GM18520 (cell line): ENCODE data around the gene WDR1.

Experiments used
- ATAC-seq: cut with Tn5 transposase; IDR thresholded peaks from one replicate; pipeline ENCODE4 v1.9.1; 2021; ENCODE audit not compliant: unreplicated experiment

The WDR1 gene

DNA sequence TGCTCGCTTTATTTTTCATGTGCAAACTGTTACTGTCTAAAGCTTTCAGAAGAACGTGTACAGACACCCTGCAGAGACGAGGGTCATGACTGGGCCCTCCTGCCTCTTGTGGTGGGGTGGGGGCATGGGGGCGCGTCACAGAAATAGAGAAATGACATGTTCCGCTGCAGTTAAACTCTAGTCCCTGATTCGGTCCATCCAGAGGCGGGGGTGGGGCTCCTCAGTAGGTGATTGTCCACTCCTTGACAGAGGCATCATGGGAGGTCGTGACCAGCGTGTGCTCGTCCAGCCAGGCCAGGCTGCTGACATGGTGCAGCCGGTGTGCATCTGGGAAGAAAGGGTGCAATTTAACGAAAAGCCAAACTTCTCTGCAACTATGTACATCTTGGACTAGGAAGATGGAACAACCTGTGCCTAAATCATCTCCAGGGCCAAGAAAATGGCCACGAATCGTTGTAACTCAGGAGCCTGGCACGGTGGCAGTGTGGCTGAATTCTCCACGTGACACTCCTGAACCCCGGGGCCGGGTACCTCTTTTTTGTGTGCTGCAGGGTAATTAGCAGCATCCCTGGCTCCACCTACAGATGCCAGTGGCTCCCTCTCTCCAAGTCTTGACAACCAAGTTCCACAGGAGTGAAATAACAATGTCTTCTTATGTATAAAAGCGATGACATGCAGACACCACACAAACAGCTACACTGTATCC is 41.3 kb downstream of the WDR1 start:
- ATAC-seq = no peak

DNA sequence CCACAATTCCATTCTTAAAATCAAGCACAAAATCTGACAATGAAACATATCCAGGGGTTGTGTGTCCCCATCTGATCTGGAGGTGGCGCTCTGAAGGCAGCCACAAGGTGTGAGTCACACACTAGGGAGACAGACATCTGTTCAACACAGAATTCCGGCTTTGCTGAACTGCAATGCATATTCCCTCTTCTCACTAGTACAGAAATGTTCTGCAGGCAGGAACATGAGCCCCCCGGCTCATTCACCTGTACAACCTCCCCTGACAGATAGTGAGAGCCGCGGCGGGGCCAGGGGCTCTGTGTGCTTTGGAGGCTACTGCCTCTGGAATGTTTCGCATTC is 41.9 kb downstream of the WDR1 start:
- no peak for ATAC-seq

DNA sequence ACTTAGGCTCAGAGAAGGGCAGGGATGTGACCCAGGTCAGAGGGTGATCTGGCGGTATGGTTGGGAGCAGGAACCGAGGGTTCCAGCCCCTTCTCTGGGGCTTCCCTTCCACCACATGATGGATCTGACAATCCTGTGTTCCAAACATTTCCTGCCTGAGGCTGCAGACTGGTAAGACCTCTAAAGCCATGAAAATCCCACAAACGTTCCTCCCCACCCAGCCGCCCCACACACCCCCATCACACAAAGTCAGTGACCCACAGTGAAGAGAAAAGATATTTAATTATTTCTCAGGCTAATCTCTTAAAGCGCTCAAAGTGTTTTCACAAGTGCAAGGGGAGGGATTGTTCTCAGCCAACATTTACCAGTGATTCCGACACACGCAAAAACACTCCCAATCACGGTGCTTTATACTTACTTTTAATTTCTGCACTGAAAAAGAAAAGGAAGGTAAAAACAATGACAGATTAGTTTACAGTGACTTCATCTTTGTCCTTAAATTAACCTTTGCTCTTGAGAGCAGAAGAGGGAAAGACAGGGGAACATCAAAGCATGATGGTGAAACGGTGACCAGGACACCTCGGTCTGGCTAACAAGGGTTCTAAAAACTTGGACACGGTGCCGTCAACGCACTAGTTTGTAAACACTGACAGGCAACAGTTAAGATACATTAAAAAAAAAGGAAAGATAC is 42.4 kb downstream of the WDR1 start:
- ATAC-seq = no peak

DNA sequence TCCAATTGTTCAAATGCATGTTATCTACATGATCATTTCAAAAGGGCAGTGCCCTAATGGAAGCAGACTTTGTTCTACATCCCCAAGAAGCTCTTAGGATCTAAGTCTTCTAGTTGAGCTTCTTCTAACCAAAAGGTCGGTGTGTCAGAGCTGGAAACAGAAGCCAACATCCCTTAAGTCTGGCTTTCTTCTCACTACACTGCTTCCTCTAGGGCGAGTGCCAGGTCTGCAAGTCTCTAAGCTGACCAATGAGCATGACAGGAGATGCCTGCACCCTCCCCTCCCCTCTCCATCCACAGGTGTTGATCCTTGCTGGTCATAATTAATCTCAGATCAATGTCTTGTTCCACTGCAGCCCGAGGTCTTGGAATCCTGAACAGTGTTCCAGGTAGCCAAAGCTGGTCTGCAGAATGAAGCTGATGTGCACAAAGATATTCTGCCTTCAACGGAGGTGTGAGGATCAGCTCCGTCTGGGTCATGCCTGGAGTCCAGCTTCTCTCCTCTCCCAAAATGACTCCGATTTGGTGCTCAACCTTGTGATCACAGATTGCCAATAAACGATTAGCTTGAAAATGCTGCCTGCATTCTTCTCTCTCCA is 44.1 kb downstream of the WDR1 start:
- ATAC-seq = no peak

DNA sequence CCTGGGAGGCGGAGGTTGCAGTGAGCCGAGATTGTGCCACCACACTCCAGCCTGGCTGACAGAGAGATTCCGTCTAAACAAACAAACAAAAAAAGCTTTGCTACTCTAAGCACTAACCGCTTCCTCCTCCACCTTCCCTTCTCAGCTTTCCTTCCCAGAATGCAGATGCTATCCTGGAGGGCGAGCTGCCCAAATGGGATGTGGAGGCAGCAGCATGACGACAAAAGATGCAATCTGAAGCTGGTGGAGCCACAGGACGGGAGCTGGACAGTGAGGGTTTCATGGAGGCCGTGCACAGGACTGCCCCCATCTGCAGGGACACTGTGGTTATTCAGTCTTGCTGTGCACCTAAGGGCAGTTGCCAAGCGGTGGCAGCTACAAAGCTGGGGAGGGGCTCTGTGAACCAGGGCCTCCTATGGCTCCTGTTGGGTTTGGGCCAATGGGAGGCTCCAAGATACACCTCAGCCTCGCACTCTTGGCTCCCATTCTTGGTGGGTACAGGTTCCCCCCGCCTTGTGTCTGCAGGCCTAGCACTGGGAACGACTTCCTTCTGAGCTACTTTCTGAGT is 47.4 kb downstream of the WDR1 start:
- ATAC-seq = no peak

DNA sequence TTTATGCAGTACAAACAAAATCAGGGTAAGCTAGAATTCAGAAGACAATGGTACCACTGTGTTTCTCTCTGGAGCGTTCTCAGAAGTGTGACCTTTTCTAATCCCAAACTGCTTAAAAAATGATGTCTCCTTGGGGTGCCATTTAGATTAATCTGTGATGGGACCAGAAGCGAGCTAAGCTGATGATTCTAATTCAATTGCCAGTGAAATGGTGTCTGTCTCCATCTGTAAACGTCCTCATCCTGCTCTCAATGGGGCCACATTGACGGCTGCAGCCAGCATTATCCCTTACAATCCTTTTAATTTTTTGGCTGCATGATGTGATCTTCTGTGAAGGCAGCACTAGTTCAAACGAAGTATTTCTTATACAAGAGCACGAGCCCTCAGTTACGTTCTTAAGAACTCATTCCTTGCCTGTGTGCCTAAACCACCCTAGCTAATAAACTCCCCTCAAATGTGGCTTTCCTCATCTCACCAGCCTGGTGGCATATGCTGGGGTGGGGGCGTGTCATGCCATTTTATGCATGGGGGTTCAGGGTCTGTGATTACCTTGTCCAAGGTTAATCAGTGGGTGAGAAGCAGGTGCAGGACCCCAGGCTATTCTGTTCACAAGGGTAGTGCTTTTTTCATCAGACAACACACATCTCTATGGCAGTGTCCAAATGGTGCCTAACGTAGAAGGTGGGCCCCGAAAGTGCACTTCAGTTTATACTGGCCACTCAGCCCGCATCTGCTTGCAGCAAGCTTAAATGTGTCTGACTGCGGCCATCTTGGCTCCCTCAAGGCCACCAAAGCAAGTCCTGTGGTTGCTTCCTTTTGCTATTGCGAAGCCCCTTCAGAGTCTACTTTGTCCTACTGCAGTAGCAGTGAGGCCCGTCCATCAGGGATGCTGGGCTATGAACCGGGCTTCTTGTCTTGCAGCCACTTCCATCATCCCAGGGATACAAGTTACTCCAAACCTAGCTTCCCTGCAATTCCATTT is 49.6 kb downstream of the WDR1 start:
- no peak for ATAC-seq

DNA sequence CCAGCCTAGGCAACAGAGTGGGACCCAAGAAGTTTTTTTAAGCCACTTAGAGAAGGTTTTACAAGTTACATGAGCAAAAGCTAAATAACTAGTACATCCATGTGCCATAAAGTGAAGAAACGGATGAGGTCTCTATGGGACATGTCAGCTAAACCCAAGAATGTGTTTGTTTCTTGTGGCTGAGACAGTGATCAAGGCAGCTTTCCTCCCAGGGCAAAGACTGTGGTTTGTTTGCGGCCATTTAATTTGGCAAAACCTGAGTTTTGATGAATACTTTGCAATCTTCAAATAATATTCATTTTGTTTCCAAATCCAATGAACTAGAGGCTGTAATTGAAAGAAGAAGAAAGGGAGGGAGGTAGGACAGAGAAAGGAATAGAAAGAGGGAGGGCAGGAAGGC is 50.4 kb downstream of the WDR1 start:
- ATAC-seq = no peak

DNA sequence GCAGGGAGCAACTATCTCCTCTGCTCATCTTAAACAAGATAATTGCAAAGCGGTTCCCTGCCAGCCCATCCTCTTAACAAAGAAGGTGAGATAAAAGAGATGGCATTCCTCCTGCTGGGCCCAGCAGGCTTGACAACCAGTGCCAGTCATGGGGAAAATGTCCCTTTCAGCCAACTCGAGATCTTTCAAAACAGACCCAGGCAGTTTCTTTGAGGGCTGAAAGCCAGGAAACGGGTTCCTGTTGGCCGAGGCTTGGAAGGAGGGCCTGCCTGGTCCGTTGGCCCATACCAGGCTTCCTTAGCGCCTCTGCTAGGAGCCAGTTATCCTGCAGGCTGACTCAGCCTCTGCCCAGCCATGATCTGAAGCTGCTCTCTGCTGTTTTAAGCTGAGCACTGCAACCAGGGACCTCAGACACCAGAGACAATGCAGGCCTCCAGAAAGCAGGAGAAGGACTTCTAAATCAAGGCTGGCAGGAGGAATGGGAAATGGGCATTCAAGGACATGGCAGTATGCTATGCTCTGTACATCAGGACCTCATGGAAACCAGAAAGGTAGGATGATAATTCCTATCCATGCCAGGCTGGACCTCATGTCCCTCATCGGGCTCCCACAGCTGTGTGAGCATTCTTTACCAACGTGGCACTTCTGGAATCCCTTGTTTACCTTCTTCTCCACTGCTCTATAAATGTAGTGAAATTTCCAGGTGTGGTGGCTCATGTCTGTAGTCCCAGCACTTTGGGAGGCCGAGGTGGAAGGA is 52.9 kb downstream of the WDR1 start:
- ATAC-seq = no peak

DNA sequence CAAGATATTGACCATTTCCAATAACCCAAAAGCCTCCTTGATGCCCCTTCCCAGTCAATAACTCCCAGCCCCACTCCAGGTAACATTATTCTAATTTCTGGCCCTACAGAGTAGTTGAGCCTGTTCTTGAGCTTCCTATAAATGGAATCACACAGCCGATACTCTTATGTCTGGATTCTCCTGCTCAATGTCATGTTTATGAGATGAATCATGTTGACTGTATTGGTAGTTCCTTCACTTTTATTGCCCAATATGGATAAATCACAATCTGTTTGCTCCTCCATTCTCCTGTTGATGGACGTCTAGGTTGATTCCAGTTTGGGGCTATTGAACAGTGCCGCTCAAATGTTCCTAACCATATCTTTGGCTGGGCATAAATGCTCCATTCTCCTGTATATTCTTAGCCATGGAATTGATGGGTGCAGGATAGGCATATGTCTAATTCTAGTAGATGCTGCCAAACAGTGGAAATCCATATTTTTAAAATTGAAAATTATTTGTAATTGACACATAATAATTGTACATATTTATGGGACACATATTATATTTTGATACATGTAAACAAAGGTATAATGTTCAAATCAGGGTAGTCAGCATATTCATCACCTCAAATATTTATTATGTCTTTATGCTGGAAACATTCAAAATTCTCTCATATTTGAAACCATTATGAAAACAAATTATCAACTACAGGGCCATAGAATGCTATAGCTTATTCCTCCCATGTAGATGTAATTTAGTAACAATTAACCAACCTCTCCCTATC is 54.8 kb downstream of the WDR1 start:
- no peak for ATAC-seq

DNA sequence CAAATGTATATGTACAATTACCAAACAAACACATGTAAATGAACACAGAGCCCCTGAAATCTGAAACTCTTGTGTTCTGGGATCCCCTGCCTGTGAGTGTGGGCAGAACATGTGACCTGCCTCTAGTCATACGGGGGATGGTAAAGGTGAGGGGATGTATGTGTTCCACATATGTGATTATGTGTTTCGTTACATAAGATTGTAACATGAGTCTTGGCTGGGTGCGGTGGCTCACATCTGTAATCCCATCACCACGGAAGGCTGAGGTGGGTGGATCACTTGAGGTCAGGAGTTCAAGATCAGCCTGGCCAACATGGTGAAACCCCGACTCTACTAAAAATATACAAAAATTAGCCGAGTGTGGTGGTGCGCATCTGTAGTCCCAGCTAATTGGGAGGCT is 58.2 kb downstream of the WDR1 start:
- ATAC-seq = no peak

DNA sequence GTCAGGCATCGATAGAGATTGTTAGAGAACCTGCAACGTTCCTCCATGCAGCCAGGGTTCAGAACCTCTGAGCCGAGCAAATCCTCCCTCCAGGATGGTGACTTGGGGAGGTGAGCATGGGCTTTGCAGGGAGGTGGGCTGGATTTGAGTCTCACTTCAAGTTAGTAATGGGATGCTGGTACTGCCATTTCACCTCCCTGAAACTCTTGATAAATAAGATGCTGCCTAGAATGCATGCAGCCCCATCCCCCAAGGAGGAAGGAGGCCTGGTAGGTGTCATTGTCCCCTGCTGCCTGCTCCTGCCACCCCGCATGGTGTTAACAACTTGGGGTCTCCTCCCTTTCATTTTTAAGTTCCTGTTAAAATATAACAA is 59.6 kb downstream of the WDR1 start:
- no peak for ATAC-seq

DNA sequence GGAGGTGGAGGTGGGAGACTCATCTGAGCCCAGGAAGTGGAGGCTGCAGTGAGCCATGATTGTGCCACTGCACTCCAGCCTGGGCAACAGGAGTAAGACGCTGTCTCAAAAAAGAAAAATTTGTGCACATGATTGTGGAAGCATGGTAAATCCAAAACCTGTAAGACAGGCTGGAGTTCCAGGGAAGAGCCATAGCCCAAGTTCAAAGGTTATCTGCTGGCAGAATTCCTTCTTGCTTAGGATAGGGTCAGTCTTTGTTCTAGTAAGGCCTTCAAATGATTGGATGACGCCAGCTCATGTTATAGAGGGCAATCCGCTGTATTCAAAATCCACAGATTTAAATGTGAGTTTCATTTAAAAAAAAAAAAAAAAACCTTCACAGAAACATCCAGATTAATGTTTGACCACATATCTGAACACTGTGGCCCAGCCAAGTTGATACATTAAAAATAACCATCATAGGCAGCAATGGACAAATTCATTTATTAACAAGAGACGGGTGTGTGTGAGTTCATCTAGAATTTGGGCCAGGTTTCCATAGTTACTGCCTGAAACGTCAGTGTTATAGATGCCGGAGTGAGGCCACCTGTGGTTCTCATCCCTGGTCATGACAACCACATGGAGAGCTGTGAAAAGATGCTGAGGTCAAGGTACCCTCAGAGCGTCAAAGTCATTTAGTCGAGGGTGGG is 60.1 kb downstream of the WDR1 start:
- no peak for ATAC-seq

DNA sequence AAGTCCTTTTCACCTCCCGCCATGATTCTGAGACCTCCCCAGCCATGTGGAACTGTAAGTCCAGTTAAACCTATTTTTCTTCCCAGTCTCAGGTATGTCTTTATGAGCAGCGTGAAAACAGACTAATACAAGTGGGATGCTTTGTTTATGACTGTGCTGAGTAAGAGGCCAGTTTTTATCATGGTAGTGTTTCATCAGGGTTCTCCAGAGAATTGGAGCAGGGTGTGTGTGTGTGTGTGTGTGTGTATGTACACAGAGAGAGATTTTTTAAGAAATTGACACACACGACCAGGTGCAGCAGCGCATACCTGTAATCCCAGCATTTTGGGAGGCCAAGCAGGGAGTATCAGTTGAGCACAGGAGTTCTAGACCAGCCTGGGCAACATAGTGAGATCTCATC is 60.7 kb downstream of the WDR1 start:
- ATAC-seq = no peak

DNA sequence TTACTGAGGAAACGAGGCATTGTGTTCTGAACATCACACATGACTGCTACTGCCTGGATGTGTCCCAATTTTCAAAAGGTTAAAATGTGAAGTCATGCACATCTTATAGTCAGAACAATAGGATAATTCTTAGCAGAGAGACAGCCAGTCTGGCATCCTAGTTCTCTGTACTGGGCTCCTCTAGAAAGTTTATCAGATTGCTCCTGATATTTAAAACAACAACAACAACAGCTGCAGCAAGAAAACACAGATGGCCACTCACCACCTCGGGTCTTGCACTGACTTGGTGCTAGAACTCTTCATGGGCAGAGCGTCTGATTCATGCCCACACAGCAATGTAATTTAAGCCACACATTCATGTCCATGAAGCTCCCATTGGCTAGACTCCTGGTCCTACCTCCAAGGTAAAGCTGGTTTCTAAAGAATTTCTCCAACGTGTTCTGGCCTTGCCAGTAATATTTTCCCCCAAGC is 62.0 kb downstream of the WDR1 start:
- no peak for ATAC-seq

DNA sequence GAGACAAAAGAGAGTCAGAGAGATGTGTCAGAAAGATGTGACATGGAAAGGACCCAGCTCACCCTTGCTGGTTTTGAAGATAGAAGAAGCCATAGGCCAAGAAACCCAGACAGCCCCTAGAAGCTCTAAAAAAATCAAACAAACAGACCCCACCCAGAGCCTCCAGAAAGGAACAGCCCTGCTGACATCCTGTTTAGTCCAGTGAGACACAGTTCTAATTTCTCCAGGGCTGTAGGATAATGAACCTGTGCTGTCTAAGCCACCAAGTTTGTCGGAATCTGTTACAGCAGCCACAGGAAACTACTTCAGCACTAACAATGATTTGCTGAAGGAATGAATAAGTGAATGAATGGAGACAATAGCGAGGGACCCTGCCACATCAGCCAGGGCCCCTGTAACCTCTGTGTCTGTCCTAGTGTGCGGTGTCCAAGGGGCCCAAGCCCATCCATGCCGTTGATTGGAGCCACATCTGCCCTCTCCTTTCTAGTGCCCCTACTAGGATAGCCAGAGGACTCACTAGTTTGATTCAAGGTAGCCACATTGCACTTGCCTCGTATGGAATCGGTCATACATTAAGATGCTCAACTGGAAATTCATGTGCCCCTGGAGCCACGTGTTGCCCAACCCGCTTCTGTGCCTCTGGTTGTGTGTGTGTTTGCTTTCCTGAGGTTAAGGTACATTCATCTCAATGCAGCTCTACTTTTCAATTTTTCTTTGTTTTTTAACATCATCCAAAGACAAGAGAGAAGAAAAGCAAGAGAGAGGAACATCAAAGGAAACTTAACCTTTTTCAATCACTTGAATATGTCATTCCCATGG is 62.8 kb downstream of the WDR1 start:
- ATAC-seq = no peak

DNA sequence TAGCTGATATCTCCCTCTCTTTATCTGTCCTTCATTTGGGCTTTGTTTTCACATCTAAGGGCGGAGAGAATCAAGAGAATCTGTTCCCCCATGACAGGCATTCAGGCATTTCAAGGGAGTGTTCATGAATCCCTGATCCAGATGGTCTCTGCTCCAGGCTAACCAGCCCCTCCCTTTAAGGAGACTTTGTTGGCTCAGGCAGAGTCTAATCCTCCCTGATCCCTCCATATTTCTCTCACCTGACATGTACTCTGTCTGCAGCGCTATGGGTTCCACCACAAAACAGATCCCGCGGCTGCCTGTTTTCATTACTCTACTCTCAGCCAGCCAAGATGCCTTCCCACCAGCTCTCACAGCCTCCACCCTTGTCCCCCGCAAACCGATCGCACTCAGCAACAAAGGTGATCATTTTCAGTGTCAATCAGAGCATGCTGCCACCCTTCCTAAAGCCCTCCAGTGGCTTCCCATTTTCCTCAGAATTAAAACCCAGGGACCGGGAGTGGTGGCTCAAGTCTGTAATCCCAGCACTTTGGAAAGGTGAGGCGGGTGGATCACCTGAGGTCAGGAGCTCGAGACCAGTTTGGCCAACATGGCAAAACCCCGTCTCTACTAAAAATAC is 65.0 kb downstream of the WDR1 start:
- no peak for ATAC-seq

DNA sequence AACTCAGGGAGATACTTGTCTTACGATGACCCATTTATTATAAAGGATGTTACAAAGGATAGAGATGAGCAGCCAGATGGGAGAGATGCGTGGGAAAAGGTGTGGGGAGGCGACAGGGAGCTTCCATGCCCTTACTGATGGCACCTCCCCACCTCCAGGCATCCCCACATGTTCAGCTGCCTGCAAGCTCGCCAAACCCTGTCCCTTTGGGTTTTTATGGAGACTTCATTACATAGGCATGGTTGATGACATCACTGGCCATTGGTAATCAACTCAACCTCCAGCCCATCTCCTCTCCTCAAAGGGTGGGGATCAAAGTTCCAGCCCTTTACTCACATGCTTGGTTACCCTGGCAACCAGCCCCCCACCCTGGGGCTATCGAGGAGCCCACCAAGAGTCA is 65.9 kb downstream of the WDR1 start:
- no peak for ATAC-seq

DNA sequence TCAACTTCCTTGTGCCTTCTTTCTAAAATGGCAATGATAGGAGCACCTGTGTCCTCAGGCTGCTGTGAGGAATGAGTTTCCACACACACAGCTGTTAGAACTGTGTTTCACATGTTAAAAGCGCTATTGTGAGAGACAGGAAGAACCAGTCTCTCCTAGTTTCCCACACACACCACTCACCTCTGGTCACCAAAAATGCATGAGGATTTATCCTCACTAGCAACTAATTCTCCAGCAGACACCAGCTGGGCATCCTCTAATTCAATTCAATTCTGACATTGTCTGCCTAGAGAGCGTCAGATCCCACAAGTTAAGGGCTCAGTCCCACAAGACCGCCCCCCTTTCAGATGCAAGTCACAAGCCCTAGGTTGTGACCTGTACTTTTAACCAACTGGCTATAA is 66.3 kb downstream of the WDR1 start:
- ATAC-seq = no peak
